Measurements from ENCODE around the gene JAKMIP2. TPM values are rescaled to one million over a fixed set of nuclear protein-coding genes. Genes with fewer than 3 reads are reported as not detected.
"Not testable (repeated sequence)": the region's sequence is repeated elsewhere in the genome, so short reads cannot be mapped to it uniquely, and the experiment has no call there.

JAKMIP2 gene
- total RNA-seq, 2 experiments from 2014 or later, result 1.3 to 1.9 TPM

GRCh38 chr5:147554261-147554817, 228.2 kb downstream of the JAKMIP2 start:
- no peaks in the 10 kb centered on the region for H3K36me3 Mint-ChIP-seq (ENCODE audit: low read depth)
- H3K9me3 Mint-ChIP-seq, result peaks cover 6% of the 10 kb centered on the region
- POLR2A ChIA-PET, result no interaction called here
- H3K4me1 Mint-ChIP-seq, result no peaks in the 10 kb centered on the region
- DNase-seq, result no peak
- H3K4me3 Mint-ChIP-seq, result no peak overlapping the region
- CTCF ChIA-PET, result no interaction called here
- no peaks in the 10 kb centered on the region for H3K27me3 Mint-ChIP-seq
- no peak overlapping the region for H3K27ac Mint-ChIP-seq

DNA sequence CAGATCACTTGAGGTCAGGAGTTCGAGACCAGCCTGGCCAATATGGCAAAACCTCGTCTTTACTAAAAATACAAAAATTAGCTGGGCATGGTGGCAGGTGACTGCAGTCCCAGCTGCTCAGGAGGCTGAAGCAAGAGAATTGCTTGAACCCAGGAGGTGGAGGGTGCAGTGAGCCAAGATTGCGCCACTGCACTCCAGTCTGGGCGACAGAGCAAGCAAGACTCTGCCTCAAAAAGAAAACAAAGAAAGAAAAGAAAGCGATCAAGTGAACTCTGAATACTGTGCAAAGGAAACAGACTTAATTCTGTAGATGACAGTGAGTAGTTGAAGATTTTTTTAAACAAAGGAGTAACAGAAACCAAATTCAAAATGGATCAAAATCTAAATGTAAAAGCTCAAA, 228.7 kb downstream of the JAKMIP2 start:
- POLR2A ChIA-PET, CTCF ChIA-PET, H3K27me3 Mint-ChIP-seq: not testable (repeated sequence)

DNA sequence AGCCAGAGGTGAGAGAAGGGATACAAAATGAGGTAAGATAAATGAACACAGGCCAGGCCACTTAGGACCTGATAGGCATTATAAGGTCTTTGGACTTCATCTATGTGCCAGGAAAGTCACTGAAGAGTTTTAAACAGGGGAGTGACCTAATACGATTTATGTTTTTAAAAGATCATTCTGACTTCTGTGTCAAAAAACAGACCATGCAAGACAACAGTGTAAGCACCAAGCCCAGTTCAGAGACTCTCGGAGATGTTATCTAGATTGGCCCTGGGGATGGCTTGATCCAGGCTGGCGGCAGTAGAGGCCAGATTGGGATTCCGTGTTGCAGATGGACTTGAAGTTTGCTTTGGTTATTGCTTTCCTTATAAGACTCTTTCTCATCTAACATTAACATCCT, 229.6 kb downstream of the JAKMIP2 start:
- H3K9me3 Mint-ChIP-seq, result peaks cover 9% of the 10 kb centered on the region
- H3K27me3 Mint-ChIP-seq, result no peaks in the 10 kb centered on the region
- no peaks in the 10 kb centered on the region for H3K4me1 Mint-ChIP-seq
- DNase-seq, result no peak
- CTCF ChIA-PET, result no interaction called here
- H3K27ac Mint-ChIP-seq, result no peak overlapping the region
- no peaks in the 10 kb centered on the region for H3K36me3 Mint-ChIP-seq (ENCODE audit: low read depth)
- POLR2A ChIA-PET, result no interaction called here
- H3K4me3 Mint-ChIP-seq, result no peak overlapping the region

More for the DNA sequence above, 228.7 kb downstream of the JAKMIP2 start:
- DNase-seq; H3K4me3 Mint-ChIP-seq; H3K9me3 Mint-ChIP-seq; H3K27ac Mint-ChIP-seq; H3K36me3 Mint-ChIP-seq (ENCODE audit: low read depth); H3K4me1 Mint-ChIP-seq: not testable (repeated sequence)

DNA sequence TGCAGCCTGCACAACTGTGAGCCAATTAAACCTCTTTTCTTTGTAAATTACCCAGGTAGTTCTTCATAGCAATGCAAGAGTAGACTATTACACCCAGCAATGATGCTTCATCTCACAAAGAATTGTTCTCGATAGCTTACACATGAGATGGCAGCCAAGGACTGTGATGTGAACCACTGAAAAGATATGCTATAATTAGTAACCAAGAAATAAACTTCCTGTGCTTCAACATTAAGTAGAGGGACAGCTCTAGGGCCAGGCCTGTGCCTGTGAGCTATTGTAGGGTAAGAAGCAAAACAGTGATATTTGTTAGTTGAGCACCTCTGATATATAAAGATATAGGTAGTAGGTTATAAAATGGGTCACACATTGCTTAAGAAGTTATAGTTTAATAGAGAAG, 230.9 kb downstream of the JAKMIP2 start:
- no peak overlapping the region for H3K4me3 Mint-ChIP-seq
- no peaks in the 10 kb centered on the region for H3K36me3 Mint-ChIP-seq (ENCODE audit: low read depth)
- no peaks in the 10 kb centered on the region for H3K4me1 Mint-ChIP-seq
- CTCF ChIA-PET, result no interaction called here
- peaks cover 9% of the 10 kb centered on the region for H3K9me3 Mint-ChIP-seq
- no peak for DNase-seq
- H3K27me3 Mint-ChIP-seq, result no peaks in the 10 kb centered on the region
- H3K27ac Mint-ChIP-seq, result no peak overlapping the region
- POLR2A ChIA-PET, result no interaction called here

DNA sequence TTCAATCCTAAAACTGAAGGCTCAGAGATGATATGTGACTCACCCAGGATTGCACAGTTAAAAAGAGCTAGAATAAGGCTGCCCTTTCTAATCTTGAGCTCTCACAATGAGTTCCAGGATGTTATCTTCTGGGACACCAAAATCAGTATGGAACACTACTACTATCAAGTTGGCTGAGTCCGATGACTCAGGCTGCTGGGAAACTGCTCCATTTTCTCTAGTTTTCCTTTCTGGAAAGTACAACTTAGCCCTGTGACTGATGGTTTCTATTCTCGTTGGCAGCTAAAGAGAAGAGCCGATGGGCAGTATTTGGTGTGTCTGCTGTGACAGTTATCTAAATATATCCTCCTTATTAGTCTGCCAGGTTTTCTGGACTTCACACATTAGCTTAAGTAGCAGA, 234.8 kb downstream of the JAKMIP2 start:
- Mint-ChIP-seq H3K4me1 (no peaks in the 10 kb centered on the region), H3K27me3 (no peaks in the 10 kb centered on the region), H3K36me3 (ENCODE audit: low read depth) (no peaks in the 10 kb centered on the region), H3K27ac (no peak overlapping the region), H3K9me3 (peaks cover 6% of the 10 kb centered on the region), H3K4me3 (no peak overlapping the region)
- ChIA-PET CTCF (no interaction called here), POLR2A (no interaction called here)
- no peak for DNase-seq

DNA sequence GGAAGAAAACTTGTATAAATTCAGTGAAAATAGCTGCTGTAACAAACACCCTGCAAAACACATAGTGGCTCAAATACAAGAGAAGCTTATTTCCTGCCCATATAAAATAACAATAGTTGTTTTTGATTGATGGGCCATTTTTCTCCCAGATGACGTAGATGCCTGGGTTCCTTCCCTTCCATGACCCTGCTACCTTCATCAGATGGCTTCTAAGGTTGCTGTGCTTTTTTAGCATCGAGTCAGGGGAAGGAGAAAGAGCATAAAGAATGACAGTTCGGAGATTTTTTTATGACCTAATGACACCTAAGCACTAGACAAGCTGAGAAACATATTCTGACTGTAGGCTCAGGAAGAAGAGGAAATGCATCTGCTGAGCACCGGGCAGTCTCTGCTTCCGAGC, 238.0 kb downstream of the JAKMIP2 start:
- DNase-seq, result no peak
- ChIA-PET POLR2A (no interaction called here), CTCF (no interaction called here)
- no peak overlapping the region for H3K27ac Mint-ChIP-seq
- no peak overlapping the region for H3K4me3 Mint-ChIP-seq
- no peaks in the 10 kb centered on the region for H3K36me3 Mint-ChIP-seq (ENCODE audit: low read depth)
- H3K9me3 Mint-ChIP-seq, result peaks cover 3% of the 10 kb centered on the region
- H3K27me3 Mint-ChIP-seq, result no peaks in the 10 kb centered on the region
- H3K4me1 Mint-ChIP-seq, result no peaks in the 10 kb centered on the region

- ChIA-PET POLR2A (no interaction called here), CTCF (no interaction called here)
- no peaks in the 10 kb centered on the region for H3K36me3 Mint-ChIP-seq (ENCODE audit: low read depth)
- H3K27ac Mint-ChIP-seq, result no peak overlapping the region
- no peaks in the 10 kb centered on the region for H3K27me3 Mint-ChIP-seq
- H3K9me3 Mint-ChIP-seq, result no peaks in the 10 kb centered on the region
- H3K4me1 Mint-ChIP-seq, result no peaks in the 10 kb centered on the region
- DNase-seq, result no peak
- no peak overlapping the region for H3K4me3 Mint-ChIP-seq
These were observed 243.5 kb downstream of the JAKMIP2 start for GRCh38 chr5:147539053-147539452.

DNA sequence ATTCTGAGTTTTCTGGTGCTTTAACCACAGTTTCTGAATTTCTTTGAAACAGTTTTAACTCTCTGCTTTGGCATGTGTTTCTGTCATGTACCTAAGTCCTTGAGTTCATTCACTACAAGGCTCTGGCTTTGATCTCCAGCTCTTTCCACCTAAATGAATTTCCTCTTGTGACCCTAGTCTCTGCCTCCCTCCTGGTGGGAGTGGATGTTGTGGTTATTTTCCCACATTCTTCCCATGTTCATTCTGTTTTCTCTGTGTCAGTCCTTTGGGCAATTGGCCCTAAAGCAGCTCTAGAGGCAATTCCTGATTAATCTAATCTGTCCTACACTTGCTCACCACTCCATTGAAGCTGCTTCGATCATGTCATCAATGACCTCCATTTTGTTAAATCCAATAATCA, 244.3 kb downstream of the JAKMIP2 start:
- no peak for DNase-seq
- POLR2A ChIA-PET, result no interaction called here
- H3K4me1 Mint-ChIP-seq, result no peaks in the 10 kb centered on the region
- no peaks in the 10 kb centered on the region for H3K9me3 Mint-ChIP-seq
- CTCF ChIA-PET, result no interaction called here
- H3K27ac Mint-ChIP-seq, result no peak overlapping the region
- no peaks in the 10 kb centered on the region for H3K36me3 Mint-ChIP-seq (ENCODE audit: low read depth)
- no peak overlapping the region for H3K4me3 Mint-ChIP-seq
- H3K27me3 Mint-ChIP-seq, result no peaks in the 10 kb centered on the region

Other genes with a start within 250 kb of the JAKMIP2 start
- not detected for gene SPINK1, start 48.9 kb upstream of the JAKMIP2 start, total RNA-seq
- not detected for gene SCGB3A2, start 96.0 kb upstream of the JAKMIP2 start, total RNA-seq
- gene C5orf46, start 123.8 kb upstream of the JAKMIP2 start, total RNA-seq, result not detected

All from activated CD4-positive, alpha-beta memory T cell treated with anti-CD3 and anti-CD28 coated beads, Interleukin-2, amount 10 ng/mL, durations not matched to agents 7 days and 5 days (primary cell).